GM19455 (cell line): ENCODE measurements around the gene SIPA1L3.

ENCODE experiments used
- ATAC-seq: cut with Tn5 transposase; IDR thresholded peaks from one replicate; pipeline ENCODE4 v1.9.1; 2021; ENCODE audit not compliant: unreplicated experiment

SIPA1L3 gene

DNA sequence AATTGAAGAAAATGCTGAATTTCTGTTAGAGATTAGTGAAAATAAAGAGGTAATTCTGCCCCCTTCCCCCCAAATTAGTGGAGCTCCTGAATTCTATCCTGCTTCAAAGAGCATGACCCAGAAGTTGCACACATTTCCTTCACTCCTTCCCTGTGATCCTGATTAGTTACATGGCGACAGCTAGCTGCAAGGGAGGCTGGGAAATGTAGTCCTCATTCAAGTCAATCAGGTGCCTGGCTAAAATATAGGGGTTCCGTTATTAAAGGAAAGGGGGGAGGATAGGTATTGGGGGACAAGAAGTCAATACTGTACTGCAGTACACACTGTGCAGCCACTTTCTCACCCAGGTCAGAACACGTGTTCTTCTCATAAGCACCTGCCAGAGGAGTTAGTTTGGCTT, 65.8 kb downstream of the SIPA1L3 start:
- no peak for ATAC-seq

DNA sequence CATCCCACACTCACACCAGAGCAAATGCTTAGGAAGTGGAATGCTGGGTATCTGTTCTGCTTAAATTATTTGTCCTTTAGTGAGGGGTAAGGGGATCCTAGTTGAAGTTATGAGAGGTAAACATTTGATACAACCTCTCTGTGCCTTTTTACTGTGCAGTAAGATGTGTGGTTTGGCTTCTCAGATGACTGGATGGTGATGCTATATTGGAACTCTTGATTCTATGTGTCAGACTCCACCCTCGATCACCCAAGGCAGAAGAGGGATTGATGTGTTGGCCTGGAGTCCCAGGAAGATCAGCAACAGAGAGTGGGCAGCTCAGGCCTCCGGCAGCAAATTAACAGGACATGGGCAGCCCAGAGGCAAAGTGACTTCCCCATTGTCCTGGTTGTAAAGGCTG, 66.7 kb downstream of the SIPA1L3 start:
- no peak for ATAC-seq

DNA sequence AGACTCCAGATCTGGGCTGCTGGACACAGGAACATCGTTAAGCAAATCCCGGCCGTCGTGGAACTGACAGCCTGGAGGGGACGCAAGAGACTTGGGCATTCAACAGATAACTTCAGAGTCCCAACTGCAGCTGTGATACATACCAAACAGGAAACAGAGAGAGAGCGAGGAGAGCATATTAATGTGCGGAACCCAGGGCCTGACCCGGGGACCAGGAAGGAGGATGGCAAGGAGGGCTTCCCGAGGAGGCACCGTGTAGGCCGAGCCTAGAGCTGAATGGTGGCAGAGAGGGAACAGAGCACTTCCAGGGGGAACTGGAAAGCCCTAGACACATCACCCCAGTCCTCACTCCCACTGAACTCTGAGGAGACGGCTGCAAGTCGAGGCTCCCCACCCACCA, 68.1 kb downstream of the SIPA1L3 start:
- no peak for ATAC-seq

DNA sequence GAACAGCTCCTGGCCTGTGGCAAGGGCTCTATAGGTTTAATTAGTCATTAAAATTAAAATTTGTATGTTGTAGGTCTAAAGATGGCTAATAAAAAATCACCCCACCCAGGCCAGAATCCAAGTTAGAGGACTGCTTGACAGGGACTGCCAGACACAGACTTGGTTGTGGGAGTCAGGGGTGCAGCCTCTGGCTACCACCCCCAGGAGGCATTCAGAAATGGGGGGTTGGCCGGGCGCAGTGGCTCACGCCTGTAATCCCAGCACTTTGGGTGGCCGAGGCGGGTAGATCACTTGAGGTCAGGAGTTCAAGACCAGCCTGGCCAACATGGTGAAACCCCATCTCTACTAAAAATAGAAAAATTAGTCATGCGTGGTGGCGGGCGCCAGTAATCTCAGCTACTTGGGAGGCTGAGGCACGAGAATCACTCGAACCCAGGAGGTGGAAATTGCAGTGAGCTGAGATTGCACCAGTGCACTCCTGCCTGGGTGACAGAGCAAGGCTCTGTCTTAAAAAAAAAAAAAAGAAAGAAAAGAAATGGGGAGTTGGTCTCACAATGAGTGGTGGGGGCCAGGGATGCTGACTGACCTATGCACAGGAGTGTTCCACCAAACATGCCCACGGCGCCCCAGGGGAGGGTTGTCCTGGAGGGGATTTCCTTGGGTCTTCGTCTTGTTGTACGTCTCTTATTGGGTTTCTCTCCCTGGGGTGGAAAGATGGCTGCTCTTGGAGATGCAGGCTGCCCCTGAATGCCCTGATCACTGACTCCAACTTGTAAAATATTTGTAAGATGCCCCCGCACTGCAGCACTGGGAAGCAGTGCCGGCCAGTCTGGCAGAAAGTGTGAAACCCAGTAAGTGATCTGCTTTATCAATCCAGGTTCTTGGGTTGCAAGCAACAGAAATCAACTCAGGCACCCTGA, 68.8 kb downstream of the SIPA1L3 start:
- ATAC-seq = no peak

DNA sequence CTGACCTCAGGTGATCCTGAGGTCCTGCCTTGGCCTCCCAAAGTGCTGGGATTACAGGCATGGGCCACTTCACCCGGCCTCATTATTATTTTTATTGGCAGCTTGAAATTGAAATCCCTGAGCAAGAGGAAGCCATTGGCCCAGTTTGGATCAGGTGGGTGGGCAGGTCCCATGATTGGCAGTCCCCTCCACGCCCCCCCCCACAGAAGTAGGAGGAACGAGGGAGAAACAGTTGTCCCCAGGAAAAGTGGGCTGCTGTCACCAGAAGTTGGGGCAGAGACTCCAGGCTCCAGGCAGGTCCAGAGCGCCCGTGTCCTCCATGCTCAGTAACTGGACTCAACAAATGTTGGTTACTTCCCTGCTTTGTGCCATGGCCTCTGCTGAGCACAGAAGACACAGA, 70.4 kb downstream of the SIPA1L3 start:
- no peak for ATAC-seq

DNA sequence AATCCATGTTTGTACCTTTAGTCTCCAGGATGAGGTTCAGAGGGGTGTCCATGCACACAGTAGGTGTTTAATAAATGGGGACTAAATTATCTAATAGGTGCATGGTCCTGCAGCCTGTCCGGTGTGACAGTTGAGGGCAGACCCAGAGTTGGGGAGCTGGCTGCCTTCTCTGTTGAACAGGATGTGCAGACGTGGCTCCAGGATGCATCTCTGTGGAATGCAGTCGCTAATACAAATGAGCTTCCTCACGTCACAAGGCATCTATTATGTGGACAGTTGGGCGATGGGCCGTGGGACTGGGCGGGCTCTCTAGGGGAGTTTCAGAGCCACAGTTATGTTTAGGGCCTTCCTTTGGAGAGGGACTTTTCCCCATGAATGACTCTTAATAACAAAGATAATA, 71.0 kb downstream of the SIPA1L3 start:
- ATAC-seq = no peak

DNA sequence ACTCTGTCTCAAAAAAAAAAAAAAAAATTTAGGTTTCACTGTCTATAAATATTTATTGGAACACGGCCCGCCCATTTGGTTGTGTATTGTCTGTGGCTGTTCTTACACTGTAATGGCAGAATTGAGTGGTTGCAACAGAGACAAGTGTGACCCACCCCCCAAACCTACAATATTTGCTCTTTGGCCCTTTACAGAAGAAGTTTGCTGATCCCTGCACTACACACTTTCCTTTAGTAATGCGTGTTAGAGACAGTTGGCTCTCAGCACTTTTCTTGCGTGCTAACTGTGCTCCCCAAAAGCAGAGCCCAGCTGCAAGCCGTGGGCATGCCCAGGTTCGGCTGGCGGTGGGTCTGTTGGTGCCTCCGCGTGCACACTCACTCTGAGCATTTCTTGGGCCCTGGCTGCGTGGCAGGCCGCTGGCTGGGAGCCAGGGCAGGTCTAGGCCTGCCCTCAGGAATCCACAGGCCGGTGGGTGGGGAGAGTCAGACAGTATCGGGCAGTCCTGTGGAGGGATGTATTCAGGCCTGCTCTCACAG, 72.6 kb downstream of the SIPA1L3 start:
- peak; percentile 47 for ATAC-seq

DNA sequence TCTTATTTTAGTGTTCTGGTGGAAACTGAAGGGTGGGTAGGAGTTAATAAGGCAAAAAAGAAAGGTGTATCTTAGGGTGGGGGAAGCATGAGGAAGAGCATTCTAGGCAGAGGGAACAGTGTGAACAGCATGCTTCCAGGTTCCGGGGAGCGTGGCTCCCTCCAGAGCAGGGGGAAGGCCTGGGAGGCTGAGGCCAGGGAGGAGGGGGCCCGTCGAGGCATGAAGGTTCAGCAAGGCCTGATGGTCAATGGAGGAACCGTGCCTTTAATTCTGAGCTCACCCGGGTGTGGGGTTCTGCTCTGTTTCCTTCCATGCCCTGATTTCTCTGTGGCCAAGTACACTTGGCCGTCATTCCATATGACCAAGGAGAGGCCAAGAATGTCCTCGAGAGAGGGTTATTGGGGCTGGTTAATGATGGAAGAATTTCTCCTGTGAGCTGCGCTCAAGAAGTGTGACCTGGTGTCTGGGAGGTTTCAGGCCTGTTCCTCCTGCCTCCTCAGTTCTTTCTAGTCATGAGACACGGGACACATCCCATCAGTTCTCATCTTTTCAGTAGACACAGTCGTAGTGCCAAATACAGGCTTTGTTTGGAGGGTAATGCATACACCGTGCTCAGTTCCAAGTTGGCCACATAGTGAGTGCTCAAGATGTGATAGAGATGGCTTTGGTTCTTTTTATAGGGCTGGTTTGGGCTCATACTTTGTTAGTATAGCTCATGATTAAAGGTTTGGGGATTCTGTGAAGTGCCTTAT, 73.6 kb downstream of the SIPA1L3 start:
- no peak for ATAC-seq

DNA sequence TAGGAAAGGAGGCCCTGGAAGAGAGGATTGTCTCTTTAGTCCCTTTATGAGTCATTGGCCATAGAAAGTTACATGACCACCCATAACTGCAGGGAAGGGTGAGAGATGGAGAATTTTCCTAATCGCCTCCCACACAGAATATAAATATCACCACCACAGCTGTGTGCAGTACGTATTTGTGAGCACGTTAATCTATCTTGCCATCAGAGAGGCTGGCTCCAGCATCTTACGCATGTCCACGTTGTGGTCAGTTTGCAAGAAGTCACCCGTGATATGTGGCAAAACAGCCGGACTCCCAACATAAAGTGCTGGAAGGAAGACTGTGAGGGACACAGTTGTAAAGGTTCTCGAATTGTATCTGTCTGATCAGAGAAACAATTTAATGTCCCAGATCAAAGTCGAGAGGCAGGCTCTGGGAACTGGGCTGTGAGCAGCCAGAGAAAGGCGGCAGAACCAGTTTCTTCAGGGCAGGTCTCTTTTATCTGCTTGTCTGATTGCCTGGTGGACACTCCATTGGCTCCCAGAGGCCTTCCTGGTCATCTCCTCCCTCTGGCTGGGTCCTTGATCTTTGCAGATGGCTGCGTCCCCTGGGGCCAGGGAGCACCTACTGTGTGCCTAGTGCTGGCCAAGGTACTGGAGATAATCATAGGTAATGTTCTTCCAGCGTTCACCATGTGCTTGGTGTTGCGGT, 74.9 kb downstream of the SIPA1L3 start:
- ATAC-seq = no peak

DNA sequence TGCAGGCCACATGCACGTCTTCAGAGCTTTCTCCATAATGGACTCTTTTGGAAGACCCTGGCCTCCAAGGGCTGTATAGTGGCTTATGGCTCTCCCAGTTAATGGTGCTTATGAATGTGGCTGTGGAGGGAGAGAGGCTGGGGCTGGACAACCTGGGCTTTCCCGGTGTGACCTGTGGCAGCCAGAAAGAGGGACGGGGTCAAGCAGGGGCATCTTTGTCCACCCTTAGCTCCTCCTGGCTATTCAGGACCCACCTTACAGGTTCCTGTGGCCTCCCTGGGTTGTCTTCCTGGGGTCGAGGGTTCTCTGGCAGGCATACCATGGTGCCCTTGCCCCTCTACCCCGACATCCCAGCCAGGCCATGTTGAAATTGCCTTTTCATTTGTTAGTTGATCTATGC, 75.6 kb downstream of the SIPA1L3 start:
- ATAC-seq = no peak

DNA sequence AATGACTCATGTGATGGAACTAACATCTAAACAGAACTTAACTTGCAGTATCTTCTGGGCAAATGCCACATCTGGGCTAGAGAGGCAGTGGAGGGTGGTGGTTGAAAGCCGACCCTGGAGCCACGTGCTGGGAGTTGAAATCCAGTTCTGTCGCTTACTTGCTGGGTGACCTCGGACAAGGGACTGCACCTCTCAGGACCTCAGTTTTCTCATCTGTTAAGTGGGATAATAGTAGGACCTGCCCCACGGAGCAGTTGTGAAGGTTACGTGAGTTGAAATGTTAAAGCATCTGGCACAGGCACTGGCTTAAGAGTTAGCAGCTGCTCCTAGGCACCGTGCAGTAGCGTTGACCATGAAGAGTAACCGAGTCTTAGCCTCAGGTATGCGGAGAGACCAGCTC, 76.1 kb downstream of the SIPA1L3 start:
- ATAC-seq = no peak

DNA sequence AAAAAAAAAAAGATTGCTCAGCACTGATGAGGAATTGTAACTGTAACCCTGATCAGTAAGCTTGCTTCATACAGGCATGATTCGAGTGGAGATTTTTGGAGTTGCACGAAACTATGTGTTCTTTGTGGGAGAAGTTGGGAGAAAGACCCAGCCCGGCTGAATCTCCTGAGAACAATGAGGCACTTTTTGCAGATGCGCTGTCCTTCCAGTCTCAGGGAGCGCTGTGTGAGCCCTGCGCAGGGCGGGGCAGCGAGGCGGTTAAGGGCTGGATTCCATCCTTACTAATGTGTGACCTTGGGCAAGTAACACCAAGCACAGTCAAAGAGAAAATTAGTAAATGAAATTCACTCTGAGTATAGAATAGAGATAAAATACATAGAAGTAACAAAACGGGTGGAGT, 76.9 kb downstream of the SIPA1L3 start:
- no peak for ATAC-seq

DNA sequence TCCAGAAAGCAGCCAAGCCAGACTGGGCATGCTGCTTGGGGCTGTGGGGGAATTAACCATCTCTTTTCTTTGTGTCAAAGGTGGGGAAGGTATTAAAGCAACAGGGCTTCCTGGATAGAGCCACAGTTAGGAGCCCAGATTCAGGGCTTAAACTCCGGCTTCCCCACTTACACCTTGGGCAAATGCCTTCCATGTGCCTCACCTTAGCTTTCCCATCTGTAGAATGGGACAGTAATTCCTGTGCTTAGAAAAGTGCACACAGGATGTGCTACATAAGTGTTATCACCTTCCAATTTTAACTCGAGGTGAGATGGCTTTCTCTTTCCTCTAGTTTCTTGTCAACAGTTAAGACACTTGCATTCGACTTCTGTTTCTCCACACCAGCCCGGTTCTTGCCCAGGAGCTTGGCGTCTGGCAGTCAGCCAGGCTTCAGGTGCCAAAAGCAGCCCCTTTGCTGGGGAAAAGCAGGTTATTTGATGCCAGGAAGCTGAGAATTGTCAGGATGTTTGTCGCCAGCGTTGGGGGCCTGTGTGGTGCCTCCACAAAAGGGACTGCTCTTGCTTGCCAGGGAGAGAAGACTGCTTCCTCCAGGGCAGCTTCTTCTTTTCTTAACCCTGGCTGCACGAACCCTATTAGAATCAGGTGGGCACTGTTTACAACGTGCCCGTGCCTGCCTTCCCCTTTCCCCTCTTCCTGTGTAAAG, 79.2 kb downstream of the SIPA1L3 start:
- no peak for ATAC-seq

DNA sequence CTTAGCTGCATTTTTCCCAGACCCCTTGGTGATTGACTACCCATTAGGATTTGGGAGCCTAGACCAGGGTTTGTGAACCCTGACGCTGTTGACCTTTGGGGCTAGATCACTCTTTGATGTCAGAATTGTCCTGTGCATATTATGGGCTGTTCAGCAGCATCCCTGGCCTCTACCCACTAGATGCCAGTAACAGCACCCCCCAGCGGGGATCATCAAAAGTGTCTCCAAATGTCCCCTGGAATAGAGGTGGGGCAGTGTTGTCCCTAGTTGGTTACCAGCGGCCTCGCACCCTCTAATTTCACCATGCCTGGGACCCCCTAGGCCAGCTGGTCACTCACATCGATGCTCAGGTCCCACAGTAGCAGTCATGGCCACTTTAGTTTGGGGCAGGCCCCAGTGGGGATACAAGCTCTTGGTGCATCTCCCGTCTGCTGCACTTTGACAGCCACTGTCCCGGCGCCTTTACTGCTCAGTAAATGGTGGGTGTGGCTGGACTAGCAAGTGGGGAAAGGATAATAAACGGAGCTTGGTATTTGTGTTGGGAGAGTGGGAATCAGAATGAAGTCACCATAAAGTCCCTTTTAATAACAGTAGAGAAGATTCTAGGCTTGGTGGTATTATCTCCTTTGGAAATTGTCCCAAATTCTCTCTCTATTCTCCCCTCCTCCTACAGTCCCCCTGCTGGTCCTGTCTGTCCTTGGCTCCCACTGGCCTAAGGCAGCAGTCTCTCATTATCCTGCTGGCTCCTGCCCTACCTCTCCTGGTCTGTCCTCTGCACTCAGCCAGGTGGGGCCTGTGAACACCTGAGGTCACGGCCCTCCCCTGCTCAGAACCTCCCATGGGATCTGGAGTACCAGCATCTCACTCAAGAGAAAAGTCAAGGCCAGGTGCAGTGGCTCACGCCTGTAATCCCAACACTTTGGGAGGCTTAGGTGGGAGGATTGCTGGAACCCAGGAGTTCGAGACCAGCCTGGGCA, 80.6 kb downstream of the SIPA1L3 start:
- ATAC-seq = no peak

DNA sequence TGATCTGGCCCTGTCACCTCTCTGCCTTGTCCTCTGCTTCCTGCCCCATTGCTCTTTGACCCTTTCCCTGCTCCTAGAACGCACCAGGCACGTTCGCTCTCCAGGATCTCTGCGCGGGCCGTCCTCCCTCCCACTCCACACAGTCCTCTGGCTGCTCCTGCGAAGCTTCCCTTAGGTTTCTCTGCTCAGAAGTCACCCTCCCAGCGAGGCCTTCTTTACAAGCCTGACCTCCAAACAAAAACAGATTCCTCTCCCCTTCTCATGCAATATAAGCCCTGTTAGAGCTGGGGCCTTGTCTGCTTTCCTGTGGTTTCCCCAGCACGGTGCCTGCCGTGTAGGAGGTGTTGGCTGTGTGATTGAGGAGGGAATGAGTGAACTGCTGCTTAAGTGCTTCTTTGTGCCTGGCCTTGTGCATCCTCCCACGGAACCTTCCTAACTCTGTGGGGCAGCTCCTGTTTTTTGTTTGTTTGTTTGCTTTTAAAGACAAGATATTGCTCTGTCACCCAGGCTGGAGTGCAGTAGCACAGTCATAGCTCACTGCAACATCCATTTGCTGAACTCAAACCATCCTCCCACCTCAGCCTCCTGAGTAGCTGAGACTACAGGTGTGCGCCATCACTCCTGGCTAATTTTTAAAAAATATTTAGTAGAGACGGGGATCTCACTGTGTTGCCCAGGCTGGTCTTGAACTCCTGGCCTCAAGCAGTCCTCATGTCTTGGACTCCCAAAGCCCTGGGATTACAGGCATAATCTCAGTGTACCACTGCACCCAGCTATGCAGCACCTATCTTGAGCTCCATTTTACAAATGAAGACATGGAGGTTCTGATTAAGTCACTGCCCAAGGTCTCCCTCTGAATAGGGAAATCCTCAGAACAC, 82.0 kb downstream of the SIPA1L3 start:
- no peak for ATAC-seq

DNA sequence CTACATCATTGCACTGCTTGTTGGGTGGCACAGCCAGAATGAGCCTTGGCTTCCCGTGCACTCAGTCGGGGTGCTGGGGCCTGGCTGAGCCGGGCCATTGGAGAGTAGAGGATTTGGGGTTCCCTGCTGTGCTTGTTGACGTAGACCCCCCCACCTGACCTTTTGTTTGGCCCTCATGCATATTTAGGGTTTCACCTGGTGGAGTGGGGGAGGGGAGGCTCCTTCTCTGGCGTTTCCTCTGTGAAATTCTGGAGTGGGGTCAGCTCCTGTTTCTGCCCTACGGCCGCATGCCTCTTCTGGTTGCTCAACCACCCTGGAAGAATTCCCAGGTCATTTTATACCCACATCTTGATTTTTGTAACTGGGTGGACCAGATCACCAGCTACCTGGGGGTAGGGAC, 82.8 kb downstream of the SIPA1L3 start:
- ATAC-seq = no peak

DNA sequence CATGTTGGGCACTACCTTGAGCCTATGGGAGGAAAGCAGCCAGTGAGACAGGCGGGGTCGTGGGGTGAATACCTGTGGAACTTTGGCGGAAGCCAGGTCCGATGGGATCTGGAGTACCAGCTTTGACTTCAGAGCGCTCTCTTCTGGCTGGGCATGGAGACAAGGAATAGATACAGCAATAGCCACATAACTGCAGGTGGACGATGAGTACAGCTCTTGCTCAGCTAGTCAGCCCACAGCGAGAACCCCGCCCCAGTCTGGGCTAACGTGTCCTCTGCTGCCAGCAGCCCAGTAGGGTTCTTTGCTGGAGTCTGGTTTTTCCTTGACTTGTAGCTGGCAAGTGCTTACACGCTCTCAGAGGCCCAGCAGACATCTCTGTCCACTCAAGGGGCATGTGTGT, 83.4 kb downstream of the SIPA1L3 start:
- no peak for ATAC-seq

DNA sequence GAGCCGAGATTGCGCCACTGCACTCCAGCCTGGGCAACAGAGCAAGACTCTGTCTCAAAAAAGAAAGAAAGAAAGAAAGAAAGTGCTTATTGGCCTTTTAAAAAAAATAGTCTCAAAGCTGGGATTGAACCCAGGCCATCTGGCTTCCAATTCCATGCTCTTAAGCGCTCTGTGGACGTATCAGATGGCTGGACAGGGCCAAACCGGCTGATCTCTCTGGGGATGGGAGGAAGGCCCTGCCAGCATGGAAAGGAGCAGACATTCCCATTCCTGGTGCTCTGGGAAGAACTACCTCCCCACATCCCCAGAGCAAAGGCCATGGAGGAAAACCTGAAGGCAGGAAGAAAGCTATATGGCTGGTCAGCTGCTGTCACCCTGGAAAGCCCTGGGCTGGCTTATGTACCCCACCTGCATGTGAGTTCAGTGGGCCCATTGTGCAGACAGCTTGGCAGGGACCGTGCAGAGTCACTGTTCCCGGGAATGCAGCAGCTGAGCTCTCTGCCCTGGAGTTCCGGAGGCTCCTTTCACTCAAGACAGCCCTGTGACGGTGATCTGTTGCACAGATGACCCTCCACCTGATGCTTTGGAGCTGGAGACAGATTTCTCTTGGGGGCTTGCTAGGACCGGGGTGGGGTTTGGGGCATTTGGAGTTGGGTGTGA, 84.3 kb downstream of the SIPA1L3 start:
- no peak for ATAC-seq
